ENCODE measurements around the gene SCAMP2. TPM values are rescaled to one million over a fixed set of nuclear protein-coding genes. Genes with fewer than 3 reads are reported as not detected.

Gene SCAMP2
- total and polyA plus RNA-seq, 4 donors, result 21.7 to 42.5 (median 29.1) TPM

GRCh38 chr15:74827614-74828013, 45.6 kb downstream of the SCAMP2 start:
- Histone ChIP-seq H3K9ac (ENCODE audit: low read depth in 1 of 2, low read length in 2 of 2) (no peak overlapping the region), H3K4me3 (ENCODE audit: low read depth in 1 of 3, low read length in 3 of 3) (no peak overlapping the region), H3K27ac (ENCODE audit: low read depth in 1 of 2, low read length in 2 of 2) (no peak overlapping the region), H3K9me3 (ENCODE audit: control insufficient read depth in 4 of 4, low read length in 3 of 4) (no peaks in the 10 kb centered on the region), H3K36me3 (ENCODE audit: control insufficient read depth in 4 of 4, insufficient read depth in 3 of 4, low read depth in 1 of 4, low read length in 3 of 4) (no peaks in the 10 kb centered on the region), H3K27me3 (ENCODE audit: control insufficient read depth in 4 of 4, insufficient read depth in 4 of 4, low read length in 3 of 4) (peaks cover 0 to 3% (median 1%) of the 10 kb centered on the region in 4 donors), H3K4me1 (ENCODE audit: control insufficient read depth in 4 of 4, insufficient read depth in 4 of 4, low read length in 3 of 4) (peaks cover 0 to 1% (median 0%) of the 10 kb centered on the region in 4 donors)
- DNase-seq (ENCODE audit: low spot score), result no peak
- TF ChIP-seq NR2F2 (IDR thresholded peaks at IDR 0.05) (no peak), FOXA2 (IDR thresholded peaks at IDR 0.05) (no peak), JUND (IDR thresholded peaks at IDR 0.05) (no peak), HNF4A (conservative IDR thresholded peaks at IDR 0.05) (no peak), EGR1 (IDR thresholded peaks at IDR 0.05; ENCODE audit: low read depth in 2 of 2) (no peak), RAD21 (IDR thresholded peaks at IDR 0.05) (no peak), GABPA (IDR thresholded peaks at IDR 0.05 in 1 of 2, conservative IDR thresholded peaks at IDR 0.05 in 1 of 2) (no peak), TAF1 (conservative IDR thresholded peaks at IDR 0.05) (no peak), SP1 (IDR thresholded peaks at IDR 0.05) (no peak), RXRA (IDR thresholded peaks at IDR 0.05) (no peak), MAX (IDR thresholded peaks at IDR 0.05) (no peak), ZBTB33 (IDR thresholded peaks at IDR 0.05) (no peak), CTCF (IDR thresholded peaks at IDR 0.05; ENCODE audit: low read depth, low read length, missing input control) (no peak), YY1 (IDR thresholded peaks at IDR 0.05) (no peak), FOXA1 (IDR thresholded peaks at IDR 0.05) (no peak), REST (IDR thresholded peaks at IDR 0.05) (no peak), HNF4G (IDR thresholded peaks at IDR 0.05) (no peak), ATF3 (IDR thresholded peaks at IDR 0.05) (no peak)
- WGBS, result 50% methylated on average over 5 of the region's 5 CpGs

Data from liver (tissue), 9 donors.